A549 (cell line): Measurements from ENCODE around the gene VWA5B1.

ENCODE experiments used
- CEBPB ChIP-seq, 2 experiments: fragments of >200 bp in 1 of 2; sonication (Bioruptor Twin) in 1 of 2; formaldehyde crosslinking in 1 of 2; IDR thresholded peaks; 2 replicates each; pipeline ENCODE4 v1.6.1; 2012 to 2016
- CTCF ChIP-seq: fragments of >200 bp; sonication (Bioruptor Twin); formaldehyde crosslinking; IDR thresholded peaks from 3 replicates; pipeline ENCODE4 v1.5.1; 2016
- EP300 ChIP-seq, 2 experiments: fragments of >200 bp; sonication (Bioruptor Twin); formaldehyde crosslinking; IDR thresholded peaks; 2 replicates in 1 of 2; 3 replicates in 1 of 2; pipeline ENCODE4 v1.6.1; 2016 to 2017
- FOSL2 ChIP-seq, 2 experiments: fragments of 450-650 bp in 1 of 2; fragments of >200 bp in 1 of 2; sonication (Bioruptor Twin) in 1 of 2; formaldehyde crosslinking; IDR thresholded peaks; 2 replicates each; pipeline versions ENCODE4 v1.5.0 to v1.6.1; 2016 to 2020; ENCODE audit warnings: mild to moderate bottlenecking in 1 of 2, moderate library complexity in 1 of 2
- JUN ChIP-seq, 2 experiments: fragments of >200 bp; sonication (Bioruptor Twin); formaldehyde crosslinking; IDR thresholded peaks; 2 replicates in 1 of 2; 3 replicates in 1 of 2; pipeline ENCODE4 v1.6.1; 2016 to 2017
- MAFK ChIP-seq: fragments of 450-650 bp; IDR thresholded peaks from 2 replicates; pipeline ENCODE4 v1.6.1; 2014; ENCODE audit not compliant: partially characterized antibody
- PHF8 ChIP-seq: fragments of 200-600 bp; sonication (generic); IDR thresholded peaks from 2 replicates; pipeline ENCODE4 v1.6.1; 2016; ENCODE audit warnings: low read depth, mild to moderate bottlenecking, antibody characterized with exemption, moderate library complexity, borderline replicate concordance
- POLR2A ChIP-seq: IDR thresholded peaks from 2 replicates; pipeline ENCODE4 v1.6.1; 2012; ENCODE audit warnings: mild to moderate bottlenecking, low read length
- RCOR1 ChIP-seq: fragments of 150-350 bp; IDR thresholded peaks from 2 replicates; pipeline ENCODE4 v1.6.1; 2014; ENCODE audit warnings: antibody characterized with exemption, low read length, low read depth
- RNF2 ChIP-seq: fragments of 200-600 bp; sonication (generic); IDR thresholded peaks from 2 replicates; pipeline ENCODE4 v1.6.1; 2016; ENCODE audit warnings: low read depth, mild to moderate bottlenecking, antibody characterized with exemption, moderate library complexity, borderline replicate concordance
- SMC3 ChIP-seq: fragments of >200 bp; sonication (Bioruptor Twin); formaldehyde crosslinking; IDR thresholded peaks from 3 replicates; pipeline ENCODE4 v1.6.1; 2018; ENCODE audit warnings: inconsistent platforms
- ZSCAN20 ChIP-seq: fragments of 250-450 bp; sonication (Bioruptor Pico); IDR thresholded peaks from 2 replicates; pipeline ENCODE4 v1.8.0; 2022; ENCODE audit warnings: mild to moderate bottlenecking, moderate library complexity

GRCh38 chr1:20381045-20381641 lies 90.5 kb downstream of the VWA5B1 start:
- no peak for TF ChIP-seq CTCF
- no peak for TF ChIP-seq ZSCAN20 (CRISPR knock-in tag)
- TF ChIP-seq PHF8 = no peak
- no peak for TF ChIP-seq JUN (IDR thresholded peaks at IDR 0.05)
- no peak for TF ChIP-seq MAFK
- no peak for TF ChIP-seq FOSL2 (IDR thresholded peaks at IDR 0.05)
- TF ChIP-seq FOSL2 (CRISPR knock-in tag; IDR thresholded peaks at IDR 0.05) = no peak
- no peak for TF ChIP-seq RCOR1
- no peak for TF ChIP-seq EP300 (IDR thresholded peaks at IDR 0.05)
- TF ChIP-seq POLR2A = no peak
- TF ChIP-seq CEBPB (IDR thresholded peaks at IDR 0.05) = no peak
- no peak for TF ChIP-seq SMC3
- no peak for TF ChIP-seq RNF2
